NCI-H510A treated with DMSO at 0.1 percent for 48 hours (cell line): Measurements from ENCODE around the gene ARHGAP20.

Source experiments
- DNase-seq: peaks from one replicate; lab custom pipeline; 2025; lab: John Stamatoyannopoulos, UW

ARHGAP20 gene

DNA sequence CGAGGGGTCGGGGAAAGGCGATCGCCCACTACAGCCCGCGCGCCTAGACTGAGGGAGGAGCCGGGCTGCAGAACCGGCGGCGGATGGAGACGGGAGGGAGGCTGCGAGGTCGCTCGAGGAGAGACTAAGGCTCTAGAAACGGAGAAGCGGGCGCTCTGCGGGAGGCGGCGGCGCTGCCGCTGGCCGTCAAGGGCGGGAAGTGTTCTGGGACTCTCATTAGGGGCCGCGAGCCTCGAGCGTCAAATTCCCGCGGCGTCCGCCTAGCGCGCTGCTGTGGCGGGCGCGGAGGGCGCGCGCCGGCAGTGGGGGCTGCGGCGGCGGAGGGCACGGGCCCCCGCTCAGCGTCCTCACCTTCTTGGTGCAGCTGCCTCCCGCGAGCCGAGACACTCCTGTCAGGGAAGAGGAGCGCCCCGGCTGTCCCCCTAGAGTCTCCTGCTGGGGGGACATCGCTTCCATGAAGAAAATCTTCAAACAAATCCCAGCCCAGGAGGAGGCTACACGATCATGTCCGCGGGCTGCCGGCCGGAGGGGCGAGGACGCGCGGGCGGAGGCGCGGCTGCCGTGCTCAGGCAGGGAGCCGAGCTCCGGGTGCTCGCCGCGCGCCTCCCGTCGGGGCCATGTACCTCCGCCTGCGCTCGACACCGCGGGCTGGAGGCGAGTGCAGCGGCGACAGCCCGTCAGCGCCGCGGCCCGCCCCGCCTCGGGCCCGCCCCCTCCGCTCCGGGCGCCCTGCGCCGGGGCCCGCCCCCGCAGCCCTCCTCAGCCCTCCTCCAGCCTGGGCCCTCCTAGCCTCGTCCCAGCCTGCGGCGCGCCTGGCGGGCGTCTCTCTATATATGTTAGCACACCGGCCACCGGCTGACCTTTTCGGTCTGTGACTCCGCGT lies at the start of gene ARHGAP20:
Gene ARHGAP20 (minus strand): TSS at position 662 of the 883 bp plus-strand sequence. CDS start 206 bp downstream, at position 456.
- peak; percentile 65 for DNase-seq

DNA sequence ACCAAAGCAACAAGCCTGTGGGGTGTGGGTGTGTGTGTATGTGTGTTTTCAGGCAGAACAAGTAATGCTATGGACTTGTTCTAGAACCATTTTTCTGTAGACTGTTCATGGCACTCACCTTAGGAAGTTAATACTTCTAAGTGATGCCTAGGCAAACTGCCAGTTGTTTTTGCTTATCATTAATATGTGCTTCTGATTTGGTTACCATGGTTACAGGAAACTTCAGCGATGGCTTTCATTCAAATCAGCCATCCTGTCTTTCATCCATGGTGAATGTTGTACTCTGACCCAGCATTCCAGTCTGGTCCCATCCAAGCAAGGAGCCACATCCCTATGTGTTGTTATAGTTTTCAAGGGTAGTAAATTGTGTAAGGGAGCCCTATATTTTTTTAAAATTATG lies 49.8 kb upstream of the ARHGAP20 start:
- no peak for DNase-seq

DNA sequence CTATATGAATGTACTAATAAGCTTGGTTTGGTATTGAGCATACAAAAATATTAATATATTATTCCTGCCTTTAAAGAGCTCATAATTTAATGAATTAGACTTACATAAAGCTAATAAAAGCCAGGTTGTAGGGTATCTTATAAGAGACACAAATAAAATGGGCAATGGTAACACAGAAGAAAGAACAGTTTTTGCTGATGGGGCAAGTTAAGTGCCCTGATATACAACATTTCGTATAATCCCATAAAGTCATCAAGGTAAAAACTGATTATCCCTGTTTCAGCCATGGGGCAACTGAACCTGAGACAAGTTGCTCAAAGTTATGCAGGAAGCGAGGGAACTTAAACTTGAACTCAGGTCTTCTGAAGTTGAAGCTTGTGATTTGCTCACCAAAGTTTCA lies 48.9 kb upstream of the ARHGAP20 start:
- DNase-seq, result no peak

DNA sequence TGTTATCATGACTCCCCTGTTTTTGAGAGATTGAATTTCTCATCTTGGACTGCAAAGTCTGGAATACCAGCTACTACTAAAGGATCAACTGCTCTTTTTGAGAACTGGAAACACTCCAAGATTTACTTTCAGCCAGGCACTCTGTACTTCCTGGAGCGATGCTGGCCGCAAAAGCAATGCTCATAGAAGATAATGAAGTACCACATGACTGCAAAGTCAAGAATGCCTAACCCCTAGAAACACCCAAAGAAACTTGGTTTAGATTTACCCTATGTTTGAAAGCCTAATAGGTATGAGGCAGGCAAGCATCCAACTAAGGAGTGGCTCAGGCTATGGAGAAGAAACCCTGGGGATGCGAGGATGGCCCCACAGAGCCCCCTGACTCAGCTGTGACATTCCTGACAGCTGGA lies 47.7 kb upstream of the ARHGAP20 start:
- no peak for DNase-seq

GRCh38 chr11:110757962-110758755 lies 45.9 kb upstream of the ARHGAP20 start:
- no peak for DNase-seq

- DNase-seq, result no peak
Observed at GRCh38 chr11:110757066-110757465, 44.8 kb upstream of the ARHGAP20 start.

- DNase-seq, result no peak
Observed at GRCh38 chr11:110755941-110756340, 43.7 kb upstream of the ARHGAP20 start.

DNA sequence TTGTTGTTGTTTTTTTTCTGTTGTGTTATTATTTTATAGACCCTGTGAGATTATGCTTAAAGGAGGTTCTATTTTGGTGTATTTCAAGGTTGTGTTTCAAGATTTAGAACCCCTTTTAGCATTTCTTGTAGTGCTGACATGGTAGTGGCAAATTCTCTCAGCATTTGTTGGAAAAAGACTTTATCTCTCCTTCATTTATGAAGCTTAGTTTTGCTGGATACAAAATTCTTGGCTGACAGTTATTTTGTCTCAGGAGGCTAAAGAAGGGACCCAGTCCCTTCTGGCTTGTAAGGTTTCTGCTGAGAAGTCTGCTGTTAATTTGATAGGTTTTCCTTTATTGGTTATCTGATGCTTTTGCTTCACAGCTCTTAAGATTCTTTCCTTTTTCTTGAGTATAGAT lies 40.7 kb upstream of the ARHGAP20 start:
- no peak for DNase-seq

GRCh38 chr11:110750100-110750499 lies 37.9 kb upstream of the ARHGAP20 start:
- DNase-seq, result no peak

DNA sequence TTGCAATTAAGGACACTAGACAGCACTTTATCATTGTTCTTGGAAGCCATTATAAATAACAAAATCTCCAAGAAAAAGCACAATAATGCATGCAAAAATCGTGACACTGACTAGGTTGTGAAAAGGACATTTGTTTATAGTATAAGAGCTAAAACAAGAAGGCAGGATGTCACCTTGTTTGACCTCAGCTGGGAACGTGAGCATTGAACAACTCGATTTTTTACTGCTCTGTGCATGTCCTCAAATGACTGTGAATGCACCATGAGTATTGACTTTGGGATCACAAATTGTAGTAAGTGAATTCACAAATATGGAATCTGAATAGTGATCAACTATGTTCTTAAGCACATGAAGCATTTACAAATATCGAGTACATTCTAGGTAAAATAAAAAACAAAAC lies 35.3 kb upstream of the ARHGAP20 start:
- no peak for DNase-seq

DNA sequence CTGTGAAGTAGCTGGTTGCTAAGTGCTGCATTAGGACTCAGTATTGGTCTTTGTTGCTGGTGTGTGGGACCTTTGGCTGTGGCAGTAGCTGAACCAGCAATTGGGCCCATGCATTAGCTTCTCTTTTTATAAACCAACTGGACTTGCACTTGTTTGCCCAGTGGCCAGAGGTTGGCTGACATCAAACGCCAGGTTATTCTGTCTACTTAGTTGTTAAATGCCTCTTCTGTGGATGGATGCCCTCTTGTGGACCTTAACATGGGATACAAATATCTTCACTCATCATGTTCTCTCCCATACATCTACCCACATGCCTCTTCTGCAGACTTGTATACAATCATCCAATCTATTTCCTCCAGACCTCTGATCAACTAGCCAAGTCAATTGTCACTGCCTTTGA lies 26.4 kb upstream of the ARHGAP20 start:
- no peak for DNase-seq

- DNase-seq, result no peak
Observed at GRCh38 chr11:110737593-110737992, 25.4 kb upstream of the ARHGAP20 start.

GRCh38 chr11:110736171-110736553 lies 23.9 kb upstream of the ARHGAP20 start:
- DNase-seq, result no peak

GRCh38 chr11:110735455-110736170 lies 23.4 kb upstream of the ARHGAP20 start:
- DNase-seq, result peak; percentile 11

- no peak for DNase-seq
Observed at GRCh38 chr11:110734790-110735189, 22.6 kb upstream of the ARHGAP20 start.

DNA sequence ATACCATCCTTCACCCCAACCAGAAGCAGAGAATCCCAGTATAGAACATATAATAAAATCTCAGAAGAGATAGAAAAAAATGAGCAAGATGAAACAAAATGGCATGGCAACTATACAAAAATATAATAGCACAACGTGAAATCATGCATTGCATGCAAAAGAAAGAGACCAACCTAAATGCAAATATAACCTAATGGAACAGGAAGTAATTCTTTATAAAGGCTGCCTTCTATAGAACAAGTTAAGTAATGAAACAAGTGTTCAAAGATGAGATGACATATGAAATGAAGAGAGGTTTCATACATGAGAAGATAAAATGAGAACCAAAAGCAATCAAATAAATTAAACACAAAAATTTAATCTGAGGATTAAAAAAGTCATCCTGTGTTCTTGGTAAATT lies 18.5 kb upstream of the ARHGAP20 start:
- DNase-seq, result no peak

- no peak for DNase-seq
Observed at GRCh38 chr11:110728883-110729282, 16.6 kb upstream of the ARHGAP20 start.

- no peak for DNase-seq
Observed at GRCh38 chr11:110728476-110728875, 16.2 kb upstream of the ARHGAP20 start.

DNA sequence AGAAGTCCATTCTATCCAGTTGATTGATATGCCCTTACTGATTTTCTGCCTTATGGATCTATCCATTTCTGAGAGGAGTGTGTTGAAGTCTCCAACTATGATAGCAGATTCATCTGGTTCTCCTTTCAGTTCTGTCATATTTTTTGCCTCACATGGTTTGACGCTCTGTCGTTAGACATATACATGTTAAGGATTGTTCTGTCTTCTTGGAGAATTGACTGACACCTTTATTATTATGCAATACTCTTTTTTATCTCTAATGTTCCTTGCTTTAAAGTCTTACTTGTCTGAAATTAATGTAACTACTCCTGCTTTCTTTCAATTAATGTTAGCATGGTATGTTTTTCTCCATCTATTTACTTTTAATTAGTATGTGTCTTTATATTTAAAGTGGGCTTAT lies 12.1 kb upstream of the ARHGAP20 start:
- DNase-seq, result no peak

GRCh38 chr11:110720431-110721275 lies 8.4 kb upstream of the ARHGAP20 start:
- DNase-seq, result no peak

DNA sequence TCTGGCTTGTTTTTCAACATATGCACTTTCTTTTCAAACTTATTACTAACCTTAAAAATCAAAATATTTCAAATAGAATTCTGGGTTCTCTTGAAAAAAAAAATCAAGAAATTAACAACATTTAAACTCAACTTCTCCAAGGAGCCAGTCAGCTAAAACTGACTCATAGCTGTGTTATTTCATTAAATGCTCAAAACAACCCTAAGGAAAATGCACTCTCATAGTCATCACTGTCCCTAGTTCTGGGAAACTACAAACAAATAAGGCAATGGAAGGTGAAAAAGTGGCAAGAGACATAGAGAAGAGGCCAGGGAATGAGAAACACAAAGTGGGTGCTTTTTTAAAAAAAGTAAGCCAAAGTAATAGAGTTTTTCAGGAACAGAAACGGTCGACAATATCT lies 4.1 kb upstream of the ARHGAP20 start:
- no peak for DNase-seq

DNA sequence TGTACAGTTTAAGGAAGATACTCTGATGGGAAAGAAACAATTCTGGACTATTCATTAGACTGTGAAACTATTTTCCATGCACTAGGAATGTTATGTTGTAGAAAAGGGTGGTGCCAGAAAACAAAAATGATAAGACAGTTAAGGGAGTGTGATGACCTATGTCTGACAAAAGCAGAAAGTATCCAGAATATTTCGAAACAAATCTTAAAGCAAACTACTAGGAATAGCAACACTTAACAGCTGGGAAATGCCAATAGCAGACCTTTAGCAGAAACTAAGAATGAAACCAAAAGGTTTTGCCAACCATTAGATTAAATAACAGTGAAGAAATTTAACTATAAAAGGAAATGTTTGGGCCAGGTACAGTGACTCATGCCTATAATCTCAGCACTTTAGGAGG lies 3.3 kb upstream of the ARHGAP20 start:
- DNase-seq, result no peak
